PC-3 (cell line): Measurements from ENCODE around the gene DROSHA.

Source experiments
- CTCF ChIP-seq: fragments of 300-600 bp; sonication (generic); conservative IDR thresholded peaks from 2 replicates; pipeline ENCODE4 v1.5.1; 2017; ENCODE audit warnings: antibody characterized with exemption, low read depth, mild to moderate bottlenecking, low read length
- EZH2 ChIP-seq: fragments of 300-600 bp; sonication (generic); IDR thresholded peaks from one replicate; pipeline ENCODE4 v1.6.1; 2017; ENCODE audit warnings: antibody characterized with exemption, mild to moderate bottlenecking, low read length; ENCODE audit not compliant: unreplicated experiment
- EZH2phosphoT487 ChIP-seq: fragments of 300-600 bp; sonication (generic); IDR thresholded peaks from 2 replicates; pipeline ENCODE4 v1.6.1; 2018; ENCODE audit warnings: mild to moderate bottlenecking, antibody characterized with exemption, low read length, borderline replicate concordance

GRCh38 chr5:31434898-31435297, 97.0 kb downstream of the DROSHA start:
- TF ChIP-seq EZH2 (no peak), CTCF (no peak), EZH2phosphoT487 (no peak)
